AG09309 (cell line): ENCODE results near the gene ITPR1.

Experiments
- DNase-seq: peaks from one replicate; pipeline ENCODE4 v3.0.0-alpha.2; 2010; ENCODE audit warnings: low read depth
- H3K4me3 ChIP-seq: 2 replicates; pipeline ENCODE4 v1.5.1; 2011; ENCODE audit warnings: mild to moderate bottlenecking, low read depth, low read length, moderate library complexity; ENCODE audit not compliant: control insufficient read depth
- CTCF ChIP-seq: IDR thresholded peaks from 2 replicates; pipeline ENCODE4 v1.5.1; 2011; ENCODE audit warnings: mild to moderate bottlenecking, low read depth, low read length, inconsistent platforms; ENCODE audit not compliant: insufficient read depth, control insufficient read depth; ENCODE audit errors: missing control alignments

ITPR1 gene

GRCh38 chr3:4564928-4565586 is 71.9 kb downstream of the ITPR1 start:
- DNase-seq: no peak
- no peak for TF ChIP-seq CTCF
- H3K4me3 ChIP-seq: no peak overlapping the region

GRCh38 chr3:4565809-4566501 is 72.8 kb downstream of the ITPR1 start:
- DNase-seq: no peak
- no peak for TF ChIP-seq CTCF
- no peak overlapping the region for H3K4me3 ChIP-seq

GRCh38 chr3:4568841-4569240 is 75.7 kb downstream of the ITPR1 start:
- no peak overlapping the region for H3K4me3 ChIP-seq
- TF ChIP-seq CTCF: no peak
- DNase-seq: no peak

GRCh38 chr3:4570840-4571621 is 77.9 kb downstream of the ITPR1 start:
- H3K4me3 ChIP-seq: no peak overlapping the region
- TF ChIP-seq CTCF: no peak
- no peak for DNase-seq

GRCh38 chr3:4571690-4572334 is 78.7 kb downstream of the ITPR1 start:
- TF ChIP-seq CTCF: no peak
- H3K4me3 ChIP-seq: no peak overlapping the region
- no peak for DNase-seq

GRCh38 chr3:4573153-4573552 is 80.0 kb downstream of the ITPR1 start:
- no peak for TF ChIP-seq CTCF
- H3K4me3 ChIP-seq: no peak overlapping the region
- no peak for DNase-seq
